ENCODE results near the gene CDK18. TPM values are rescaled to one million over a fixed set of nuclear protein-coding genes. Genes with fewer than 3 reads are reported as not detected.

CDK18 gene
- total RNA-seq, 1 donor from 2014 or later: 2.6 TPM

DNA sequence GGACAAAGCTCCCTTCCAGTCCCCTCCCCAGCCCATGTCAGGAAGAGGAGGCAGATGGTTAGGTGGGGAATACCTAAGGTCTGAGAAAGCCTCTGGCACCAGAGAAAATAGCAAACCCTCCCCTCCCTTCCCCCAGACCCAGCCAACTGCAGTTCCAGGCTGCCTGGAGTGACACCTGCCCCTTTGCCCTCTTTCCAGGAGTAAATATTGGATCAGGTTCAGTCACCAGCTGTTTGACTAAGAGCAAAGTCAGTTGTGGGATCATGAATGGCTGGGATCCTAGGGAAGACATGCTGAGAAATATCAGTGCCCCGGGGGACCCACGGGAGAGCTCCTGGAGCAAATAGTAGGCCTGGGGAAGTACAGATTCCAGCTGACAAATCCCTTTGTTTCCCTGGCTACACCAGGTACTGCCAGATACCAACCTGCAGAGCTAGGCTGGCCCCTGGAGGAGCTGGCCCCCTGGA is 12.2 kb upstream of the CDK18 start:
- DNase-seq (no peak), ATAC-seq (ENCODE audit: low read depth) (no peak)
- H3K9me3 Mint-ChIP-seq: no peaks in the 10 kb centered on the region
- ChIA-PET CTCF (interaction anchor here (1.0 to 3.7 kb wide), 5 partner anchors 12 to 167 kb away, joined by 3 to 14 read pairs (median 3); no protein-coding TSS in a partner anchor), POLR2A (interaction anchor here (1.3 kb wide), 1 partner anchor 10 kb away, joined by 3 read pairs; no protein-coding TSS in a partner anchor)
- H3K27me3 Mint-ChIP-seq: peaks cover 56% of the 10 kb centered on the region
- H3K4me1 Mint-ChIP-seq: no peaks in the 10 kb centered on the region
- no peak overlapping the region for H3K4me3 Mint-ChIP-seq
- H3K27ac Mint-ChIP-seq: no peak overlapping the region
- TF ChIP-seq, protein P1, sequence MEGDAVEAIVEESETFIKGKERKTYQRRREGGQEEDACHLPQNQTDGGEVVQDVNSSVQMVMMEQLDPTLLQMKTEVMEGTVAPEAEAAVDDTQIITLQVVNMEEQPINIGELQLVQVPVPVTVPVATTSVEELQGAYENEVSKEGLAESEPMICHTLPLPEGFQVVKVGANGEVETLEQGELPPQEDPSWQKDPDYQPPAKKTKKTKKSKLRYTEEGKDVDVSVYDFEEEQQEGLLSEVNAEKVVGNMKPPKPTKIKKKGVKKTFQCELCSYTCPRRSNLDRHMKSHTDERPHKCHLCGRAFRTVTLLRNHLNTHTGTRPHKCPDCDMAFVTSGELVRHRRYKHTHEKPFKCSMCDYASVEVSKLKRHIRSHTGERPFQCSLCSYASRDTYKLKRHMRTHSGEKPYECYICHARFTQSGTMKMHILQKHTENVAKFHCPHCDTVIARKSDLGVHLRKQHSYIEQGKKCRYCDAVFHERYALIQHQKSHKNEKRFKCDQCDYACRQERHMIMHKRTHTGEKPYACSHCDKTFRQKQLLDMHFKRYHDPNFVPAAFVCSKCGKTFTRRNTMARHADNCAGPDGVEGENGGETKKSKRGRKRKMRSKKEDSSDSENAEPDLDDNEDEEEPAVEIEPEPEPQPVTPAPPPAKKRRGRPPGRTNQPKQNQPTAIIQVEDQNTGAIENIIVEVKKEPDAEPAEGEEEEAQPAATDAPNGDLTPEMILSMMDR (IDR thresholded peaks at IDR 0.05): no peak
- intact Hi-C loops (cut with micrococcal nuclease): no loop called here
- H3K36me3 Mint-ChIP-seq (ENCODE audit: low read depth): no peaks in the 10 kb centered on the region

DNA sequence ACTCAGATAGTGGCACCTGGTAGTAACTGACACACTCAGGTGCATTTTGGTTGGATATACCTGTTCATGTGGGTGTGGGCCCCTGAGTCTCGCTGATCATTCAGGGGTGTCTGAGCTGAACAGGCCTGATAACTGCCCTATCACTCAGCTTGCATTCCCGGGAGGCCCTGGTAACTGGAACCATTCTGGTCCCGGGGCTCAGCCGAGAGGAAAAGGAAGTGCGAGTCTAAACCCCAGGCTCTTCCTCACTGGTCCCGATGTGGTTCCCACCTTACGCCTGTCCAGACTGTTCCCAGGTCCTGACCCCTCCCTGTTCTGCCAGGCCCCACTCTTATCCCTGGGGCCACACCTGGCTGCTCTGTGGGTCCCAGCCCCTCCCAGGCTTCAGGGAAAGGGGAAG is 11.7 kb upstream of the CDK18 start:
- no peaks in the 10 kb centered on the region for H3K9me3 Mint-ChIP-seq
- CTCF ChIA-PET: interaction anchor here (1.0 to 3.7 kb wide), 5 partner anchors 13 to 167 kb away, joined by 3 to 14 read pairs (median 3); no protein-coding TSS in a partner anchor
- TF ChIP-seq, protein P1 (IDR thresholded peaks at IDR 0.05): no peak
- DNase-seq (no peak), ATAC-seq (ENCODE audit: low read depth) (no peak)
- H3K4me3 Mint-ChIP-seq: no peak overlapping the region
- POLR2A ChIA-PET: interaction anchor here (1.3 kb wide), 1 partner anchor 10 kb away, joined by 3 read pairs; no protein-coding TSS in a partner anchor
- H3K4me1 Mint-ChIP-seq: no peaks in the 10 kb centered on the region
- H3K27me3 Mint-ChIP-seq: peaks cover 56% of the 10 kb centered on the region
- intact Hi-C loops (cut with micrococcal nuclease): no loop called here
- H3K27ac Mint-ChIP-seq: no peak overlapping the region
- H3K36me3 Mint-ChIP-seq (ENCODE audit: low read depth): no peaks in the 10 kb centered on the region

DNA sequence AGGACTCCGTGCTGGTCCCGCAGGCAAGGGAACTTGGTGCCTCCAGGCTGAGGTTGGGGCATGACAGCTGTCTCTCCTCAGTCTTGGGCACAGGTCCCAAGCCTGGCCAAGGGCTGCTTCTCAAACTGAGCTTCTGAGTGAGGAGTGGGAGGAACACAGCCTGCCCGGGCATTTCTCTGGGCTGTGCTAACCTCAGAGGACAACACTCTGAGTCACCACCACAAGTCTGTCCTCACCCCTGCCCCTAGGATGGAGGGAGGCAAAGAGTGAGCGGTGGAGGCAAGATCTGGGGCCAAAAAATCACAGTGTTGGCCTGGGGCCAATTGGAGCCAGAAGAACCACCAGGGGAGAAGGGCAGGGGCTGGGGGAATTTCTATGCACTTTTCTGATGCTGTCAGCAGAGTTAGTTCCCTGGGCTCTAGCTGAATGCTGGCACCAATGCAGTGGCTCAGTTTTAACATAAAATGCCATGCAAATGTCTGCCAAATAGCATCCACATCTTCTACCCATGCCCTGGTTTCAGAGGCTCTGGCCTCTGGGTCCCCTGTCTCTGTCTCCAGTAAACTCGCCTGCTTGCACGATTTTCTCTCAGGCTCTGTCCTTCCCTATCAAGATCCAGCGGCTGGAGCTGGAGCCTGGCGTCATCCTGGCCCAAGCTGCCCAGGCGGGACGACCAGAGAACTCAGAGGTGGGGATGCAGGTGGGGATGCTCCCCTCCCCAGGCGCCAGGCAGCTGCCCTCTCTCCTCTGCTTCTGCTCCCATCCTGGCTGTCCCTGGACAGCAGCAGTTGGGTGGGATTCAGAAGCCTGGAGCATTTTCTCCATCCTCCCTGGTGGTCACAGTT is 11.0 kb upstream of the CDK18 start:
- DNase-seq: no peak
- CTCF ChIA-PET: interaction anchor here (1.0 to 3.7 kb wide), 4 partner anchors 8 to 168 kb away, joined by 3 to 14 read pairs (median 6); no protein-coding TSS in a partner anchor
- Mint-ChIP-seq H3K36me3 (ENCODE audit: low read depth) (no peaks in the 10 kb centered on the region), H3K4me3 (no peak overlapping the region), H3K4me1 (no peaks in the 10 kb centered on the region), H3K27me3 (peaks cover 51% of the 10 kb centered on the region), H3K9me3 (no peaks in the 10 kb centered on the region), H3K27ac (no peak overlapping the region)
- TF ChIP-seq, protein P1 (IDR thresholded peaks at IDR 0.05): no peak
- POLR2A ChIA-PET: interaction anchor here (1.3 kb wide), 1 partner anchor 11 kb away, joined by 3 read pairs; no protein-coding TSS in a partner anchor
- intact Hi-C loops (cut with micrococcal nuclease): no loop called here
- no peak for ATAC-seq (ENCODE audit: low read depth)

DNA sequence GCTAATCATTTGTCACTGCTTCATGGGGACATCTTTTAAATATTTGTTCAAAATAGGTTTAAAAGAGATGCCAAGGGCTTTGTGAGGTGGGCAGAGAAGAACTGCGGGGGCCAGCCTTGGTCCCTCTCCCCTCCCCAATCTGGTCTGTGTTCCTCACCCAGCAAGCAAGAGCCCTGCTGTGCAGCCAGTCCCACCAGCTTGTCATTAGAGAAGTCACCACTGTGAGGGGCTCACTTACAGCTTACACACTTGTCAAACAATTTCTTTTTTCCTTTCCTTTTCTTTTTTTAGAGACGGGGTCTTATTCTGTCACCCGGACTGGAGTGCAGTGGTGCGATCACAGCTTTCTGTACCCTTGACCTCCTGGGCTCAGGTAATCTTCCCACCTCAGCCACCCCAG is 10.4 kb upstream of the CDK18 start:
- TF ChIP-seq, protein P1 (IDR thresholded peaks at IDR 0.05): no peak
- ATAC-seq (ENCODE audit: low read depth) (no peak), DNase-seq (no peak)
- ChIA-PET CTCF (interaction anchor here (1.7 to 3.7 kb wide), 2 partner anchors 8 to 30 kb away, joined by 8 to 14 read pairs; no protein-coding TSS in a partner anchor), POLR2A (no interaction called here)
- Mint-ChIP-seq H3K4me3 (no peak overlapping the region), H3K4me1 (no peaks in the 10 kb centered on the region), H3K36me3 (ENCODE audit: low read depth) (no peaks in the 10 kb centered on the region), H3K27ac (no peak overlapping the region), H3K9me3 (no peaks in the 10 kb centered on the region), H3K27me3 (peaks cover 47% of the 10 kb centered on the region)
- intact Hi-C loops (cut with micrococcal nuclease): no loop called here

DNA sequence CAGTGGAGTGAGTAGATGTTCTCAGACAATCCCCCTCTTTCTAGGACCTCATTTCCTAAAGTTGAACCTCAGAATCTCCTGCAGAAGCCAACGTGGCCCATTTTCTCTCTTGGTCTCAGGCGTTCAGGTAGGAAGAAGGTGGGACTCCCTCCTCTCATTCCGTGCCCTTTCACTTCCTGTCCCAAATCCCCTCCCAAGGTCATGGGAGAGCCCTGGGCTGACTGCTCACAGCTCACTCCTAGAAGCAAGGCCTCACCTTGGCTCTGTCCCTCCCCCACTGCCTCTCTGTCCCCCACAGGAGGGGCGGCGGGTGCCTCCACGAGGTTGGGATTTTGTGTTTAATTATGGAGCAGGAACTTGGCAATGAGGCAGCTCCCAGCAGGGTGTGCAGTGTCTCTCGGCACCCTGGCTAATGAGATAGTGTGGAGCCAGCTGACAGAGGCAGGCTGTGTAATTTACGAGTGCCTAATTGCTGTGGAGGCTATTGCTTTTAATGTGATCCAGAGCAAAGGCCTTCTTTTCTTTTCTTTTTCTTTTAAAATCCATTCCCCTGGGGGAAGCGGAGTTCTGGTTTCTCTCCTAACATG is 9.1 kb upstream of the CDK18 start:
- H3K9me3 Mint-ChIP-seq: no peaks in the 10 kb centered on the region
- no peak overlapping the region for H3K27ac Mint-ChIP-seq
- DNase-seq (no peak), ATAC-seq (ENCODE audit: low read depth) (no peak)
- H3K4me1 Mint-ChIP-seq: no peaks in the 10 kb centered on the region
- no peaks in the 10 kb centered on the region for H3K36me3 Mint-ChIP-seq (ENCODE audit: low read depth)
- TF ChIP-seq, protein P1 (IDR thresholded peaks at IDR 0.05): no peak
- POLR2A ChIA-PET: no interaction called here
- peaks cover 43% of the 10 kb centered on the region for H3K27me3 Mint-ChIP-seq
- no peak overlapping the region for H3K4me3 Mint-ChIP-seq
- CTCF ChIA-PET: interaction anchor here (1.0 to 1.7 kb wide), 3 partner anchors 10 to 160 kb away, joined by 3 to 8 read pairs (median 6); no protein-coding TSS in a partner anchor
- intact Hi-C loops (cut with micrococcal nuclease): no loop called here

All from activated B cell treated with CpG ODN at 0.5 μM for 24 hours (primary cell).